WTC11 (cell line): ENCODE results near the gene WDFY3. TPM values are rescaled to one million over a fixed set of nuclear protein-coding genes. Genes with fewer than 3 reads are reported as not detected.

Experiments used
- ATAC-seq: fragments of 200-7000 bp; cut with Tn5 transposase; 2 replicates; pipeline ENCODE4 v1.10.0; 2021; ENCODE audit warnings: mild to moderate bottlenecking, moderate library complexity
- CTCF ChIA-PET: fragments of 300-600 bp; sonication (Branson Sonifier 250); formaldehyde crosslinking; loops from one replicate; lab custom pipeline; 2021; ENCODE audit warnings: antibody characterized with exemption; lab: Charles Lee
- POLR2A ChIA-PET: fragments of 350-600 bp; sonication (Branson Sonifier 250); formaldehyde crosslinking; loops from one replicate; lab custom pipeline; 2021; ENCODE audit warnings: antibody characterized with exemption; lab: Charles Lee
- DNase-seq: peaks from one replicate; pipeline ENCODE4 v3.0.0; 2021; ENCODE audit warnings: low spot score
- H3K27ac Mint-ChIP-seq: 2 replicates; pipeline ENCODE4 v1.8.0; 2021; ENCODE audit warnings: mixed read lengths
- H3K27me3 Mint-ChIP-seq: 2 replicates; pipeline ENCODE4 v1.8.0; 2021; ENCODE audit warnings: low read depth, mild to moderate bottlenecking, moderate library complexity, mixed read lengths
- H3K36me3 Mint-ChIP-seq: 2 replicates; pipeline ENCODE4 v1.8.0; 2021; ENCODE audit warnings: mixed read lengths
- H3K4me1 Mint-ChIP-seq: 2 replicates; pipeline ENCODE4 v1.8.0; 2022; ENCODE audit warnings: mixed read lengths
- H3K4me3 Mint-ChIP-seq: 2 replicates; pipeline ENCODE4 v1.8.0; 2021; ENCODE audit warnings: mild to moderate bottlenecking, moderate library complexity, mixed read lengths
- H3K9me3 Mint-ChIP-seq: 2 replicates; pipeline ENCODE4 v1.8.0; 2021; ENCODE audit warnings: mixed read lengths
- AFF4 ChIP-seq: sonication (generic); formaldehyde crosslinking; IDR thresholded peaks from 2 replicates; pipeline ENCODE4 v1.8.1; 2023; ENCODE audit warnings: mild to moderate bottlenecking, missing genetic modification reagents, borderline replicate concordance
- ATF6 ChIP-seq: sonication (generic); formaldehyde crosslinking; IDR thresholded peaks from 2 replicates; pipeline ENCODE4 v1.8.1; 2023; ENCODE audit warnings: mild to moderate bottlenecking, missing genetic modification reagents
- CDX4 ChIP-seq: fragments of 250-450 bp; sonication (Bioruptor Pico); IDR thresholded peaks from 2 replicates; pipeline ENCODE4 v1.9.0; 2021; ENCODE audit warnings: moderate library complexity, mild to moderate bottlenecking, inconsistent platforms, borderline replicate concordance
- E2F1 ChIP-seq: sonication (generic); formaldehyde crosslinking; IDR thresholded peaks from 2 replicates; pipeline ENCODE4 v1.8.0; 2022; ENCODE audit warnings: mild to moderate bottlenecking, missing genetic modification reagents
- E2F4 ChIP-seq: sonication (generic); formaldehyde crosslinking; IDR thresholded peaks from 2 replicates; pipeline ENCODE4 v1.8.1; 2022; ENCODE audit warnings: low read depth, mild to moderate bottlenecking, moderate library complexity, missing genetic modification reagents, borderline replicate concordance
- FOXJ3 ChIP-seq: sonication (generic); formaldehyde crosslinking; IDR thresholded peaks from 2 replicates; pipeline ENCODE4 v1.9.0; 2021; ENCODE audit warnings: missing genetic modification reagents, mild to moderate bottlenecking, borderline replicate concordance
- HMGXB4 ChIP-seq: sonication (generic); formaldehyde crosslinking; IDR thresholded peaks from 2 replicates; pipeline ENCODE4 v1.8.1; 2023; ENCODE audit warnings: mild to moderate bottlenecking, moderate library complexity, missing genetic modification reagents
- KAT7 ChIP-seq: sonication (generic); formaldehyde crosslinking; IDR thresholded peaks from 2 replicates; pipeline ENCODE4 v1.8.1; 2023; ENCODE audit warnings: missing genetic modification reagents, mild to moderate bottlenecking, borderline replicate concordance
- NFYB ChIP-seq: sonication (generic); formaldehyde crosslinking; conservative IDR thresholded peaks from 2 replicates; pipeline ENCODE4 v1.8.0; 2022; ENCODE audit warnings: low read depth, missing genetic modification reagents
- PRDM15 ChIP-seq: sonication (generic); formaldehyde crosslinking; IDR thresholded peaks from 2 replicates; pipeline ENCODE4 v1.8.0; 2022; ENCODE audit warnings: missing genetic modification reagents
- SP1 ChIP-seq: sonication (generic); formaldehyde crosslinking; conservative IDR thresholded peaks from 2 replicates; pipeline ENCODE4 v1.8.1; 2022; ENCODE audit warnings: missing genetic modification reagents
- TCF7 ChIP-seq: sonication (generic); formaldehyde crosslinking; IDR thresholded peaks from 2 replicates; pipeline ENCODE4 v1.8.0; 2022; ENCODE audit warnings: mild to moderate bottlenecking, low read depth, missing genetic modification reagents, moderate library complexity
- ZBTB43 ChIP-seq: sonication (generic); formaldehyde crosslinking; IDR thresholded peaks from 2 replicates; pipeline ENCODE4 v1.8.1; 2023; ENCODE audit warnings: mild to moderate bottlenecking, missing genetic modification reagents
- ZNF317 ChIP-seq: sonication (generic); formaldehyde crosslinking; IDR thresholded peaks from 2 replicates; pipeline ENCODE4 v1.8.1; 2023; ENCODE audit warnings: low read depth, mild to moderate bottlenecking, moderate library complexity, missing genetic modification reagents, borderline replicate concordance
- ZNF425 ChIP-seq: fragments of 250-450 bp; sonication (Bioruptor Pico); conservative IDR thresholded peaks from 2 replicates; pipeline ENCODE4 v1.9.0; 2021; ENCODE audit warnings: mild to moderate bottlenecking
- total RNA-seq: library from RNA; stranded (reverse); gene quantifications from 3 replicates; pipeline ENCODE4 v1.2.3, GENCODE V29; 2021

Gene WDFY3
- total RNA-seq, 1 experiment from 2014 or later = 77.2 TPM

- TF ChIP-seq E2F4 (CRISPR knock-in tag) (no peak), ZNF317 (no peak), E2F1 (CRISPR knock-in tag) (no peak), SP1 (no peak), AFF4 (CRISPR knock-in tag) (no peak), ZNF425 (CRISPR knock-in tag) (no peak), NFYB (CRISPR knock-in tag) (no peak), TCF7 (CRISPR knock-in tag) (no peak), ATF6 (CRISPR knock-in tag) (no peak), CDX4 (CRISPR knock-in tag) (no peak), FOXJ3 (CRISPR knock-in tag) (no peak)
Measured at GRCh38 chr4:84948056-84948455, 18.4 kb downstream of the WDFY3 start (continued).

GRCh38 chr4:84944947-84945346 is 21.5 kb downstream of the WDFY3 start:
- Mint-ChIP-seq H3K36me3 (peaks cover 38% of the 10 kb centered on the region), H3K27ac (no peak overlapping the region), H3K27me3 (no peaks in the 10 kb centered on the region), H3K9me3 (peaks cover 32% of the 10 kb centered on the region), H3K4me3 (no peak overlapping the region), H3K4me1 (peaks cover 9% of the 10 kb centered on the region)
- ChIA-PET CTCF (no interaction called here), POLR2A (no interaction called here)
- ATAC-seq (no peak), DNase-seq (no peak)
- TF ChIP-seq ZBTB43 (CRISPR knock-in tag) (no peak), KAT7 (CRISPR knock-in tag) (no peak), E2F4 (CRISPR knock-in tag) (no peak), PRDM15 (CRISPR knock-in tag) (no peak), HMGXB4 (CRISPR knock-in tag) (no peak)
